Islet of Langerhans (tissue), 1 donor: ENCODE measurements around the gene NT5C2.
A peak's percentile ranks its signal among the peaks of the same experiment; 100 is the strongest.
"Not testable (repeated sequence)": the region's sequence is repeated elsewhere in the genome, so short reads cannot be mapped to it uniquely, and the experiment has no call there.

ENCODE experiments used
- FAIRE-seq: peaks from one replicate; lab custom pipeline; 2011; peaks lifted over from hg19 to GRCh38; lab: Jason Lieb, UNC

The NT5C2 gene

DNA sequence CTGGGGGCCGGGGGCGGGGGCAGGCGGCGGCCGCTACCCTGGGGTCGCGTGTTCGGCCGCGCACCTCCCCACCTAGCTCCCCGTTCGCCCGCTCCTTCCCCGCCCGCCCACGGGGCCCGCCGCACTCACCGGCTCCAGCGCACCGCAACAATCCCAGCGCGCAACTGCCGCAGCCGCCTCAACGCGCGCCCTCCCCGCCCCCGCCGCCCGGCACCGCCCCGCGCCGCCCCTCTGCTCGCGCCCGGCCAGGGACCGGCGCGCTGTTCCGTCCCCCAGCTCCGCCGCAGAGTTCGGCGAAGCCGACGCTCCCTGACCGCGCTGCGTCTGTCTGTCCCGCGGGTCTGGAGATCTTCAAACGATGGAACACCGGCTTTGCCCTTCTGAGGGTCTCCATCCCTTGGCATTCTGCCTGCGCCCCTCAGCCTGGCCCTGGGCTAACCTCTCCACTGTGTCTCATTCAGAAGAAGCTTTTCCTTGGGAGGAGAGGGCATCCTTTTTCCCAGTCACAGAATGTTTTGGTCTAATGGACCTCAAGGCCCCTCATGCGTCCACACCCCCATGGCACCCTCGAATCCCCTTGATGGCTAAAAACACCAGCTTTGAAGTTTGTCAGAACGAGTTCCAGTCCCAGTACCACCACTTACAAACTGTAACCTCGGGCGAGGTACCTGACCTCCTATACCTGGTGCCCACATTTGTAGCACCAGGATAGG lies at the start of gene NT5C2:
Gene NT5C2, minus strand, starts transcription at position 166 of the 713 bp plus-strand sequence. CDS start 18,314 bp downstream, outside the sequence.
- FAIRE-seq, result no peak

DNA sequence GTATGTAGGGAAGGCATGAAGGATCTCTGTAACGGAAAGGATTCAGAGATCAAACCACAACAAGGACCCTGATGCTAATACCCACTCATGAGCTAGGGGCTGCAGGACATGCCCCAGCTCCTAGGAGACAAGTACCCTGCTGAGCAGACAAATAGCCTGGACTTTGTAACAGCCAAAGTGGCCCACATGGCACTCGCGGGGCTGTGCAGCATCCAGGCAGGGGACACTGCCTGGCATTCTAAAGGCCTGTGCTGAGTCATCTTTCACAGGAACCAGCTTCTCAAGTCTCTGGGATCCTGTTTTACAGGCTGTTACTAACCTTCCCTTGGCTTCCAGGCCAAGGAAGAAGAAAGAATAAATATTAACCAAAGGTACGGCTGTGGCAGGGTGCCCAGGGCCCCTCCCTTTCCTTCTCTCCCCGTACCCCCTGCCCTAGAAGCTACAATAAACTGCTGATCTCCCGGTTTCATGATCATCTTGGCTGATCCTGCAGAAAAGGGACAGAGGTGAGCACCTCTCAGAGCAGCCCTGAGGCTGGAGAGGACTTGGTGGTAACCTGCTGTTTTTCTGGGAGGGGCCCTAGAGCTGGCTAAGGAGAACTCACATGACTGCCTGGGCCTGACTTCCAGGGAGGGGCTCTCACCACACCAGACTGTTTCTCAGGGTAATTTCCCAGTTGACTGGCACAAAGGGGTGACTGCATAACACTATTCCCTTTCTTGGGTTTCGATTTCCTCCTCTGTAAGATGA lies 48.4 kb upstream of the NT5C2 start:
- no peak for FAIRE-seq

DNA sequence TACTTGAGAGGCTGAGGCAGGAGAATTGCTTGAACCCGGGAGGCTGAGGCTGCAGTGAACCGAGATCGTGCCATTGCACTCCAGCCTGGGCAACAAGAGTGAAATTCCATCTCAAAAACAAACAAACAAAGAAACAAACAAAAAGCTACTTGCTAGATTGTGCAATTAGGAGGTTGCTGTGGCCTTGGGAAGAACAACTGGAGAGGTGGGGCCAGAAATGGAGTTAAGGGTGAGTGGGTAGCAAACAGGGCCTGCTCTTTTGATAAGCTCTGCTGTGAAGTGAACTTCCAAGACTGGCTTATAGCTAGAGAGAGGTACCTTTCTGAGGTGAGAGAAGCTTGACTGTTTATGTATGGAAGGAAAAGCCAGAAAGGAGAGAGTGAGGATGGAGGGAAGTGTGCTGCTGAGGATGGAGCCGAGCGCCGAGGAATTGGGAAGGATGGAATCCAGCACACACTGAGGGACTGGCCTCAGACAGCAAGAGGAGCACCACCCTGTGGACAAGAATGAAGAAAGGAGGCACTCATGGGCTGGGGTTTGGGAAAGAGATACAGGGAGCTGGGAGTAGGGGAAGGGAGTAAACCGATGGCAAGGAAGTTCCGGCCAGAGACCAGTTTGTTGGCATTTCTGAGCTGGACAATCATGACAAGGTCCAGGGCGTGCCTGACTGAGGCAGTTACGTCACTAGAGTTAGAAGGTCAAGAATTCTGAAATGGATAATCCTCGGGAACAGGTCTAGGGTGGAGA lies 45.6 kb upstream of the NT5C2 start:
- no peak for FAIRE-seq

DNA sequence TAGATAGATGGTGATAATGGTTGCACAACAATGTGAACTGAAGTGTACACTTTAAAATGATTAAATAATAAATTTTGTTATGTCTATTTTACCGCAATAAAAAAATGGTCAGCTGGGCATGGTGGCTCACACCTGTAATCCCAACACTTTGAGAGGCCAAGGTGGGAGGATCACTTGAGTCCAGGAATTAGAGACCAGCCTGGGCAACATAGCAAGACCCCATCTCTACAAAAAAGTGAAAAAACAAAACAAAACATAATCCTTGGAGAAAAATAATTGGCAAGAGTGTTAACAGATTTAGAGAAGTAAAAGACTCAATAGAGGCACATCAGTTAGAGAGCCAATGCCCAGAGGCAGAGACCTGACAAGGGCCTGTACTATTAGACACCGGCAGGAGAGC lies 42.7 kb upstream of the NT5C2 start:
- FAIRE-seq, result no peak

DNA sequence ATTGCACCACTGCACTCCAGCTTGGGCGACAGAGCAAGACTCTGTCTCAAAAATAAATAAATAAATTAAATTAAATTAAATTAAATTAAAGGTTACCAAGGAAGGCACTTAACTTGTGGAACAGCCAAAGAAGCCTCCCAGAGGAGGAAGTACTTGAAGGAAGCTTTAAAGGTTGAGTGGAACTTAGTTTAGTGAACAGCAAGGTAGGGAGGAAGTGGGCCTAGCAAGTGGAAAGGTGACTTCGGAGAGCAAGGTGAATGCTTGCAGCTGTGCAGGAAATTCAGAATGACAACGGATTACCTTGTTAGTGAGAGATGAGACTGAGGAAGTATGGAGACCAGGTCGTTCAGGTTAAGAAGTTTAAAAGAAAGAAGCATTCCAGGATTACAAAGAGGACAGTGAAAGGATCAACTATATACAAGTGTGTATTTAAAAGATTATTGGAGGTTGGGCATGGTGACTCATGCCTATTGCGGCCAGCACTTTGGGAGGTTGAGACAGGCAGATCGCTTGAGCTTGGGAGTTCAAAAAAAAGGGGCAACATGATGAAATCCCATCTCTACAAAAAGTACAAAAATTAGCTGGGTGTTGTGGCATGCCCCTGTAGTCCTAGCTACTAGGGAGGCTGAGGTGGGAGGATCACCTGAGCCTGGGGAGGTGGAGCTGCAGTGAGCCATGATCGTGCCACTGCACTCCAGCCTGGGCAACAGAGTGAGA lies 39.9 kb upstream of the NT5C2 start:
- FAIRE-seq, result no peak

DNA sequence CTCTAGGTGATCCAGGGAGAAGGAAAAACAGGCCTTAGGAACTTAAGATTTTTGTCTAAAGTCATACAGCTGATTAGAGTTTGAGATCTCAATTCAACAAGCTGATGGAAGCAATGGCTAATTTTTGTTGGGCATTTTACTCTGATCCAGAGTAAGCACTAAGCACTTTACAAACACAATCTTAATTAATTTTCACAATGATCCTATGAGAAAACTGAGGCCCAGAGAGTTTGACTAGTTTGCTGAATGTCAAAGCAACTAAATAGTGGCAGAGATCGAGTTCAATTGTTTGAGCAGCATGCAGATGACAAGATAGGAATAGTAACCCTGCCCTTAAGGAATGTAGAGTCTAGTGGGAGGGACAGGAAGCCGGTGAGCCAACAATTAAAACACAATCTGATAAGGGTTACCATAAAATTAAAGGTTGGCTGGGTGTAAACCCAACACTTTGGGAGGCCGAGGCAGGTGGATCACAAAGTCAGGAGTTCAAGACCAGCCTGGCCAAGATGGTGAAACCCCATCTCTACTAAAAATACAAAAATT lies 39.1 kb upstream of the NT5C2 start:
- no peak for FAIRE-seq

DNA sequence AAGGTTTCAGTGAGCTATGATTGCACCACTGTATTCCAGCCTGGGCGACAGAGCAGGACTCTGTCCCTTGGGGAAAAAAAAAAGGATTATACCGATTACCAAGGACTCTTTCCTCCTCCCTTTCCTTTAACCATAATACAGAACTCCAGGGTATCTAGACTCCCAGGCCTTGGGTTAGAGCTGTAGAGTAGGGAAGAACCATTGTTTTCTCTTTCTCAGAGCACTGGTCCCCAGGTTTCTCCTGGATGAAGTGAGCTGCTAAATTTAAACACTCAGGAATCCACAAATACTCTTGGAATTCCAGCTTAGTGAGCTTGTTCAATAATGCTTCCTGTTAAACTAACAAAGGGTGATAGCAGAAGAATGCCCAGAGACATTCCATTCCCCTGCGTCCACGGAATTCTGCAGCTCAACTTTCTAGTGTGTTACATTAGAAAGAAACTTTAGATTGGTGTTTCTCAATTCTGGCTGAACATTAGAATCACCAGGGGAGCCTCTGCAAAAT lies 38.0 kb upstream of the NT5C2 start:
- no peak for FAIRE-seq

DNA sequence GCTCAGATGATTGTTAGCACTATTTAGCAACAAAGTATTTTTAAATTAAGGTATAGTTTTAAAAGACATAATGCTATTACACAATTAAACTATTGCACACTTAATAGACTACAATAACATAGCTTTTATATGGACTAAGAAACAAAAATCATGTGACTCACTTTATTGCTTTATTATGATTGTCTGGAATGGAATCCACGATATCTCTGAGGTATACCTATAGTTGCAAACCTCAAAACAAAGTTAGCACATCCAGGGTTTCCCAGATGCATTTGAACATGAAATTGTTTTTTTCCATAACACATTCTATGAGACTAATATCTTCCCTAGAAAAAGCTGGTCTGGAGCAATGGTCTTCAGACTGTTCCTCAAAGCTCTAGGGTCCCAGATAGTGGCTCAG lies 34.3 kb upstream of the NT5C2 start:
- no peak for FAIRE-seq

DNA sequence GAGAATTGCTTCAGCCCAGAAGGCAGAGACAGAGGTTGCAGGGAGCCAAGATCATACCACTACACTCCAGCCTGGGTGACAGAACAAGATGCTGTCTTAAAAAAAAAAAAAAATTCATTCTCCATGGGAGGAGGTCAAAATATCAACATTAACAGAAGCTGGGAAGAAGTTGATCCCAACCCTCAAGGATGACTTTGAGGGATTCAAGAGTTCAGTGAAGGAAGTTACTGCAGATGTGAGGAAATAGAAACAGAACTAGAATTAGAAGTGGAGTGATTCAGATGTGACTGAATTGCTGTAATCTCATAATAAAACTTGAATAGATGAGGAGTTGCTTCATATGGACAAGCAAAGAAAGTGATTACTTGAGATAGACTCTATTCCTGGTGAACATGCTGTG lies 32.9 kb upstream of the NT5C2 start:
- no peak for FAIRE-seq

DNA sequence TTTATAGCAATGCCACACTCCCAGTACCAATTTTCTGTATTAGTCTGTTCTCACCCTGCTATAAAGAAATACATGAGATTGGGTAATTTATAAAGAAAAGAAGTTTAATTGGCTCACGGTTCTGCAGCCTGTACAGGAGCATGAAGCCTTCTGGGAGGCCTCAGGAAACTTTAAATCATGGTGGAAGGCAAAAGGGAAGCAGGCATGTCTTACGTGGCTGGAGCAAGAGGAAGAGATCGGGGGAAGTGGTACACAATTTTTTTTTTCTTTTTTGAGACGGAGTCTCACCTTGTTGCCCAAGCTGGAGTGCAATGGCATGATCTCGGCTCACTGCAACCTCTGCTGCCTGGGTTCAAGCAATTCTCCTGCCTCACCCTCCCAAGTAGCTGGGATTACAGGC lies 31.6 kb upstream of the NT5C2 start:
- FAIRE-seq, result not testable (repeated sequence)

DNA sequence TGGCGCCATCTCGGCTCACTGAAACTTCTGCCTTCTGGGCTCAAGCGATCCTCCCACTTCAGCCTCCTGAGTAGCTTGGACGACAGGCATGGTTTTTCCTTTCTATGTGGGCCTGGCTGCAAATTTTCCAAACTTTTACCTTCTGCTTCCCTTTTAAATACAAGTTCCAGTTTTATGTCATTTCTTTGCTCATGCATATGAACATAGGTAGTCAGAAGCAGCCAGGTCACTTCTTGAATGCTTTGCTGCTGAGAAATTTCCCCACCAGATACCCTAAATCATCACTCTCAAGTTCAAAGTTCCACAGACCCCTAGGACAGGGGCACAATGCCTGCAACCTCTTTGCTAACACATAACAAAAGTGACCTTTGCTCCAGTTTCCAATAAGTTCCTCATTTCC lies 31.1 kb upstream of the NT5C2 start:
- FAIRE-seq, result no peak

DNA sequence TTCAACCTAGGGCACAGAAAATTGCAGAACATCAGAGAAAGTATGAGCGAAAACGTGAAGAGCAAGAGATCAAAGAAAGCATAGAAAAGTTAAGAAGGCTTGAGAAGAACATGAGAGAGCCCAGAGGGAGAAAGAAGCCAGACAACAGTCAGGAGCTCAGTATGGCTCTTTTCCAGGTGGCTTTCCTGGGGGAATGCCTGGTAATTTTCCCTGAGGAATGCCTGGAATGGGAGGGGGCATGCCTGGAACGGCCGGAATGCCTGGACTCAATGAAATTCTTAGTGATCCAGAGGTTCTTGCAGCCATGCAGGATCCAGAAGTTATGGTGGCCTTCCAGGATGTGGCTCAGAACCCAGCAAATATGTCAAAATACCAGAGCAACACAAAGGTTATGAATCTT lies 23.3 kb upstream of the NT5C2 start:
- FAIRE-seq, result not testable (repeated sequence)

DNA sequence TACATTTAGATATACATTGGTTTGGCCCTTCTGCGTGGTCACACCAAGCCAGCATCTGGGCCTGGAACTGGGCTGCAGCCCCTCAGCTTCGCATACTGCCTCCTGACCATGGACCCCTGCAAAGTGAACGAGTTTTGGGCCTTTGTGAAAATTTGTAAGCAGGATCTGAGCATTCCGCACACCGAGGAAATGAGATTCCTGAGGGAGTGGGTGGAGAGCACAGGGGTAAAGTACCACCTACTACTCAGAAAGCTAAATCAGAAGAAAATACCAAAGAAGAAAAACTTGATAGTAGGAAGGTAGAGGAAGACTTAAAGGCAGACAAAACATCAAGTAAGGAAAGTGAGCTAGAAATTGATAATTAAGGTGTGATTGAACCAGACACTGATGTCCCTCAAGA lies 22.5 kb upstream of the NT5C2 start:
- FAIRE-seq, result no peak

DNA sequence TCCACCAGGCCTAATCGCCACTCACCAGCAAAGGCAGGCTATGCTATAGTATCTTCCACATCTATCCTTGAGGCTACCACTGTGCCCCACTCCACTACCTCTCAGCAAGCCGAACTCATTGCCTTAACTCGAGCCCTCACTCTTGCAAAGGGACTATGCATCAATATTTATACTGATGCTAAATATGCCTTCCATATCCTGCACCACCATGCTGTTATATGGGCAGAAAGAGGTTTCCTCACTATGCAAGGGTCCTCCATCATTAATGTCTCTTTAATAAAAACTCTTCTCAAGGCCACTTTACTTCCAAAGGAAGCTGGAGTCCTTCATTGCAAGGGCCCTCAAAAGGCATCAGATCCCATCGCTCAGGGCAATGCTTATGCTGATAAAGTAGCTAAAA lies 17.2 kb upstream of the NT5C2 start:
- FAIRE-seq, result not testable (repeated sequence)

DNA sequence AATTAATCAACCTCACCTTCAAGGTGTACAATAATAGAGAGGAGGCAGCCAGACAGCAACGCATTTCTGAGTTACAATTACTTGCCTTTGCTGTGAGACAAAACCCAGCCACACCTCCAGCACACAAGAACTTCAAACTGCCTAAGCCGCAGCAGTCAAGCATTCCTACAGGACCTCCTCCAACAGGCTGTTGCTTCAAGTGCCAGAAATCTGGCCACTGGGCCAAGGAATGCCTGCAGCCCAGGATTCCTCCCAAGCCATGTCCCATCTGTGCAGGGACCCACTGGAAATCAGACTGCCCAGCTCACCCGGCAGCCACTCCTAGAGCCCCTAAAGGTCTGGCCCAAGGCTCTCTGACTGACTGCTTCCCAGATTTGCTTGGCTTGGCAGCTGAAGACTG lies 14.6 kb upstream of the NT5C2 start:
- not testable (repeated sequence) for FAIRE-seq

DNA sequence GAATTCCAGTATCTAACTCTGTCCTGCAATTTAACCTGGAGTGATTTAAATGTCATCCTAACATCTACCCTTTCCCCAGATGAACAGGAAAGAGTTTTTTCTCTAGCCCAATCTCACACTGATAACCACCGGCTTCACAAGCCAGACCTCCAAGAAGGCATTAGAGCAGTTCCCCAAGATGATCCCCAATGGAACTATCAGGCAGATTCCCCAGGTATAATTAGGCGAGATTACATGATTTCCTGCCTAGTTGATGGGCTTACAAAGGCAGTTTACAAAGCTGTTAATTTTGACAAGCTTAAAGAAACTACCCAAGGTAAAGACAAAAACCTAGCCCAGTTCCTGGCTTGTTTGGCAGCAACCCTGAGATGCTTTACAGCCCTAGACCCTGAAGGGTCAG lies 14.1 kb upstream of the NT5C2 start:
- FAIRE-seq, result no peak

DNA sequence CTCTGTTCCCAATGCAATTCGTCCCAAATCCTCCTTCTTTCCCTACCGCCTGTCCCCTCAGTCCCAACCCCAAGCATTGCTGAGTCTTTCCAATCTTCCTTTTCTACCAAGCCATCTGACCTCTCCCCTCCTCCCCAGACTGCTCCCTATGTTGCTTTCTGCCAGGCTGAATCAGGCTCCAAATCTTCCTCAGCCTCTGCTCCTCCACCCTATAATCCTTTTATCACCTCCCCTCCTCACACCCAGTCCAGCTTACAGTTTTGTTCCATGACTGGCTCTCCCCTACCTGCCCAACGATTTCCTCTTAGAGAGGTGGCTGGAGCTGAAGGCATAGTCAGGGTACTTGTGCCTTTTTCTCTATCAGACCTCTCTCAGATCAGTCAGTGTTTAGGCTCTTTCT lies 13.6 kb upstream of the NT5C2 start:
- not testable (repeated sequence) for FAIRE-seq

DNA sequence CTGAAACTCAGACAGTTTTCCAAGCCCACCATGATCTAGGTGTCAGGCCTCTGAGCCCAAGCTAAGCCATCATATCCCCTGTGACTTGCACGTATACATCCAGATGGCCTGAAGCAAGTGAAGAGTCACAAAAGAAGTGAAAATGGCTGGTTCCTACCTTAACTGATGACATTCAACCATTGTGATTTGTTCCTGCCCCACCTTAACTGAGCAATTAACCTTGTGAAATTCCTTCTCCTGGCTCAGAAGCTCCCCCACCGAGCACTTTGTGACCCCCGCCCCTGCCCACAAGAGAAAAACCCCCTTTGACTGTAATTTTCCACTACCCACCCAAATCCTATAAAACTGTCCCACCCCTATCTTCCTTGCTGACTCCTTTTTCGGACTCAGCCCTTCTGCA lies 12.3 kb upstream of the NT5C2 start:
- not testable (repeated sequence) for FAIRE-seq

DNA sequence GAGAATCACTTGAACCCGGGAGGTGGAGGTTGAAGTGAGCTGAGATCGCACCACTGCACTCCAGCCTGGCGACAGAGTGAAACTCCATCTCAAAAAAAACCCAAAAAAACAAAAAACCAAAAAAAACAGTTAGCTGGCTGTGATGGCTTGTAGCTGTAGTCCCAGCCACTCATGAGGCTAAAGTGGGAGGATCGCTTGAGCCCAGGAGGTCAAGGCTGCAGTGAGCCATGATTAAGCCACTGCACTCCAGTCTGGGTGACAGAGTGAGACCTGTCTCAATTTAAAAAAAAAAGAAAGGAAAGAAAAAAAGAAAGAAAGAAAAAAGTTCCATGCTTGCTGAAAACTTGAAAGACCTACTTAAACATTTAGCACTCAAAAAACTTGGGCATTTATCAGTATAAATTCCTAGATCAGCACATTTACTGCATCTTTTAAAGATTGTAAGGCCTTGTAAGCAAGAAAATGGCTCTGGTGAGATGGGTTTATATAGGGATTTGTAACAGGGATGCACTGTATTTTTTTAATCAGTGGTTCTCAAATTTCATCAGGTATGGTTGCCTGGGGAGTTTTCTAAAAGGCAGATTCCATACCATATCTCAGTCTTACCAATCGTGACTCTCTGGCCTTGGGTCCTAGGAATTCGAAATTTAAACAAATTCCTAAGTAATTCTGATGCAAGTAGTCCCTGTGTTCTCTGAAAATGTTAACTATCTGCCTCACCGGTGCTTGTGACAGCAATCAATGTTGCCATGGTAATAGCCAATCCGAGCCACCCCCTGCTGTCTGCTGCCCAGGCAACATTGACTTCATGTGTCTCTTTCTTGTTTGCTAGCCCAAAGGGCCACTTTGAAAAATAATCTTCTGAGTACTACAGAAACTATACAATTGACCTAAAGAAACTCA lies 11.5 kb upstream of the NT5C2 start:
- peak; percentile 21 for FAIRE-seq

DNA sequence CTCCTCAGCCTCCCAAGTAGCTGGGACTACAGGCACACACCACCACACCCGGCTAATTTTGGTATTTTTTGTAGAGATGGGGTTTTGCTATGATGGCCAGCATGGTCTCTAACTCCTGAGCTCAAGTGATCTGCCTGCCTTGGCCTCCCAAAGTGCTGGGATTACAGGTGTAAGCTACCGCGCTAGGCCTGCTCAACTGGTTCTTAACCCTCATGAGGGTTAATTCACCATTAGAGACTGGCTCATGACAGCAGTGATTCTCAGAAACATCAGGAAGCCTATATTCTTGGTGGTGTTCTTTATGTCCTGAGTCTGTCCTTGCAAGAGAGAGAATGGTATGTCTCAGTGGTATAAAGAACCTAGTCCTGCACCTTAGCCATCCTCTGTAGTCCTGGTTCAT lies 10.4 kb upstream of the NT5C2 start:
- no peak for FAIRE-seq

DNA sequence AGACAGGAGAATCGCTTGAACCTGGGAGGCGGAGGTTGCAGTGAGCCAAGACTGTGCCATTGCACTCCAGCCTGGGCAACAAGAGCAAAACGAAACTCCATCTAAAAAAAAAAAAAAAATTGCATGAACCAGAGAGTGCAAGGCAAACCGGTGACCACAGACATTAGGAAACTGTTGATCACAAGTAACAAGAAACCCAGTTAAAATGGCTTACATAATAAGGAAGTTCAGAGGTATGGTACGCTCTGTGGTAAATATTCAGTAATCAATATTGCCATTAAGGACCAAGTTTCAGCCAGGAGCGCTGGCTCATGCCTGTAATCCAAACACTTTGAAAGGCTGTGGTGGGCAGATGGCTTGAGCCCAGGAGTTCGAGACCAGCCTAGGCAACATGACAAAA lies 9.2 kb upstream of the NT5C2 start:
- no peak for FAIRE-seq
